Activated CD4-positive, alpha-beta T cell treated with anti-CD3 and anti-CD28 coated beads, Interleukin-10, Interleukin-2, amounts not matched to agents 100 ng/mL and 50 ng/mL, durations not matched to agents 16 hours and 8 hours (primary cell): ENCODE data around the gene DLEC1.
A peak's percentile ranks its signal among the peaks of the same experiment; 100 is the strongest.
"Not testable (repeated sequence)": the region's sequence is repeated elsewhere in the genome, so short reads cannot be mapped to it uniquely, and the experiment has no call there.

Experiments used
- DNase-seq: peaks from one replicate; pipeline ENCODE4 v3.0.0-alpha.2; 2020

DLEC1 gene

GRCh38 chr3:38020342-38020726 lies 18.7 kb upstream of the DLEC1 start:
- no peak for DNase-seq

DNA sequence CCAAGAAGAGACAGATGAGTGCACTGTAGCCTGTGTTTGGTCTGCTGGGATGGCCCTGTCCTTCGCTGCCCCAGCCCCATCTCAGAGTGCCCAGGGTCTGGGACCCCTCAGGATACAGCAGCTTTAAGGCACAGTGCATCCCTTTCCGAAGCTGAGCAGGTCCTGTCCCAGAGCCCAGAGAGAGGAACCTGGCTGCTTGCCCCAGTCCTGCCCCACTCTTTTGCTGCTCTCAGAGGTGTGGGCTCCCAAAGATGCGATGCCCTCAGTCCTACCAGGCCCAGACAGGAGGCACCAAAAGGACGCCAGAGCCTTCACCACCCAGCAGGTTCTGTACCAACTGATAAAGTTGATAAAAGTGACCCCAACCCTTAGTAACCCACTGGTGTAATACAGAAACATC lies 17.8 kb upstream of the DLEC1 start:
- DNase-seq, result no peak

- no peak for DNase-seq
Measured at GRCh38 chr3:38022301-38022700, 16.7 kb upstream of the DLEC1 start.

DNA sequence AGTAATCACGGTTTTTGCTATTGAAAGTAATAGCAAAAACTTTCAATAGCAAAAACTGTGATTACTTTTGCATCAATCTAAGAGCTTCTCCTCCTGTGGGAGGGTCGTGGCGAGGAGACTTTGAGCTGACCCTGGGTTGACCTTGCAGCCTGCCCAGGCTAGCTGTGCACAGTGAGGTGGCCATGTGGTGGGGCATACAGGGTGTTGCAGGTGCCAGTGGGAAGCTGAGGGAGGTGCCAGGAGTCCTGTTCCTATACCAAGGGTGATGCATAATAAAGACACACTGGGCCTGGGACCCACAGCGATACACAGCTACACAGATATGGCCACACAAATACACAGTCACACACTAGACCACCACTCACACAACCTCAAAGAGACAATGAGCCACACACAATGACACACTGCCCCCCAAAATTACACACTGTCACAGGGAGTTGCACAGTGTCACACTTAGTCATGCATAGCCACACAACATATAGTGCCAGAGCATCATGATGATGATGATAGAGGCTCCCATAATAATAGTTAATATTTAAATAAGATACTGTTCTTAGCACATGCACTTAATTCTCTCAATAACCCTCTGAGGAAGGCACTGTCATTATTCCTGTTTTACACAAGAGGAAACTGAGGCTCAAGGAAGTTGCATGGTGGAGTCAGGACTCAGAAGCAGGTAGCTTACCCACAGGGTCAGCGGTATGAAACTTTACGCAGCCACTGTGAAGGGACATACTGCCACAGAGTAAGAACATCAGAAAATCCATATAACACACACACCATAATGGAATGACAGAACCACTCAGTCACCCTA lies 15.9 kb upstream of the DLEC1 start:
- DNase-seq, result no peak

- DNase-seq, result no peak
Measured at GRCh38 chr3:38026856-38027255, 12.2 kb upstream of the DLEC1 start.

DNA sequence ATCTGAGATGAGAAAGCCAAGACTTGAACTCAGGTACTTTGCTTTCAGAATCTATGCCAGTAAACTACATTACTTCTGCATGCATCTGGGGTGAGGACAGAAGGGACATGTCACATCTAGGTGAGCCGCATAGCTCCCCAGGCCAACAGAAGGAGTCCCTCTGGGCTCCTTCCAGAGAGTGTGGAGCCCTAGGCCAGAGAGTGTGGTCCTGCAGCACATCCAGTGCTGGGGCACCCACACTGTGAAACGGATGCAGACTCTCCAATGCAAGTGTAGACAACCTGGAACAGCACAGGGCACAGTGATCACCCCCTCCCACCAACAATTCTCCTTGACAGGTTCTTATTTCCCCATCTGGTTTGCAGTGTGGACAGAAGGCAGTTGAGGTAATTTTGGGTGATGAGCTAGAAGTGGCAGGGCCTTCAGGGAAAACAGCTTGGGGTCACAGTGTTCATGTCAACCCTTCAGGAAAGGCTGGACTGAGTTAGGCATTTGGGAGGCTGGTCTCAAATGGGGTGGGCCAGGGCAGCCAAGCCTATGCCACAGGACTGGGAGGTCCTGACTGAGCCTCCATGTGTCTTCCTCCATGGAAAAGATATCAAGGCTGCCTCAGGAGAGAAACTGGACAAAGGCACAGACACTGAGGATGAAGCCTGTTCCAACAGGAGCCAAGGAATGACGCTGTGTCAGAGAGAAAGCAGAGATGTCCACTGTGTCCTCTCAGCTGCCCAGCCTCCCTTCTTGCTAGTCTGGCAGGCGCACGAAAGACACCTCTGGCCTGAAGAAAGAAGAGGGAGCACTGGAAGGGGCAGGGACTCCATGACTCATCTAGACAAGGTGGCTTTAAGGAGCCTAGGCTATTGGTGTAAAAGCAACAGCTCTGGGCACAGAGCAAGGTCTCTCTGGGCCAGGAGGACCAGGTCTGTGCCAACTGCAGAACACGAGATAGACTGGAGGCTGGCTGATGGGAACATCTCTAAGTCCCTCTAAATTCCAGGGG lies 11.2 kb upstream of the DLEC1 start:
- DNase-seq, result no peak

GRCh38 chr3:38028621-38029361 lies 10.2 kb upstream of the DLEC1 start:
- DNase-seq, result no peak

DNA sequence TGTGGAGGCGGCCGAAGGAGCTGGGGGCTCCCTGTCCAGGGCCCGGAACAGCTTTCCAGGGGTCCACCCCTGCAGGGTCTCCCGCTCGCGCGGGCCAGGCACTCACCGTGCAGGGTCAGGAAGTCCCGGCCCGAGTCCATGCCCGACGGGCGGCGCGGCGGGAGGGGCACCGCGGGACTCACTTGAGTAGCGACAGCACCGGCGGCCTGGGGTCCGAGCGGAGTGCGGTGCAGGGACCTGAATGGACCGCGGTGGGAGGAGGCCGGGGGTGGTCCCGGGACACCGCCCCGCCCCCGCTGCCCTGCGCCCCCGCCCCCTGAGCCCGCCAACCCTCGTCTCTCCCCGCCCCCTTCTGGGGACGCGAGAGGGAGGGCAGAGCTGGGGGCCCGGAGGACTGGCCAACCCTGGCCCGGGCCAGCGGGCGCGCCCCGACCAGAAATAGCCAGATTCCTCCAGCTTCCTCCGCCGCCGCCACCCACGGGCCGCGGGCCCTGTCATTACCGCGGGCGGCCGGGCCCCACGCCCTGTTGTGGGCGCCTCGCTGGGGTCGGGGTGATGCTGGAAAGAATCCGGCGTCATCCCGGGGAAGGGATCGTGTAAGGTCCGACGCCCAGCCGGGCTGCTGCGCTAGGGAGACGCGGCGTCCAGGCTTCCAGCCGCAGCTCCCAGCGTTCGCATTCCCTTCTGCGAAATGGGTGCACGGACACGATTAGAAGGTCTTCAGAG lies 9.4 kb upstream of the DLEC1 start, which contains the start of gene PLCD1:
PLCD1 (minus strand) TSS at position 243 of the 726 bp plus-strand sequence; CDS start at position 140, 103 bp downstream.
- DNase-seq, result peak; percentile 23

DNA sequence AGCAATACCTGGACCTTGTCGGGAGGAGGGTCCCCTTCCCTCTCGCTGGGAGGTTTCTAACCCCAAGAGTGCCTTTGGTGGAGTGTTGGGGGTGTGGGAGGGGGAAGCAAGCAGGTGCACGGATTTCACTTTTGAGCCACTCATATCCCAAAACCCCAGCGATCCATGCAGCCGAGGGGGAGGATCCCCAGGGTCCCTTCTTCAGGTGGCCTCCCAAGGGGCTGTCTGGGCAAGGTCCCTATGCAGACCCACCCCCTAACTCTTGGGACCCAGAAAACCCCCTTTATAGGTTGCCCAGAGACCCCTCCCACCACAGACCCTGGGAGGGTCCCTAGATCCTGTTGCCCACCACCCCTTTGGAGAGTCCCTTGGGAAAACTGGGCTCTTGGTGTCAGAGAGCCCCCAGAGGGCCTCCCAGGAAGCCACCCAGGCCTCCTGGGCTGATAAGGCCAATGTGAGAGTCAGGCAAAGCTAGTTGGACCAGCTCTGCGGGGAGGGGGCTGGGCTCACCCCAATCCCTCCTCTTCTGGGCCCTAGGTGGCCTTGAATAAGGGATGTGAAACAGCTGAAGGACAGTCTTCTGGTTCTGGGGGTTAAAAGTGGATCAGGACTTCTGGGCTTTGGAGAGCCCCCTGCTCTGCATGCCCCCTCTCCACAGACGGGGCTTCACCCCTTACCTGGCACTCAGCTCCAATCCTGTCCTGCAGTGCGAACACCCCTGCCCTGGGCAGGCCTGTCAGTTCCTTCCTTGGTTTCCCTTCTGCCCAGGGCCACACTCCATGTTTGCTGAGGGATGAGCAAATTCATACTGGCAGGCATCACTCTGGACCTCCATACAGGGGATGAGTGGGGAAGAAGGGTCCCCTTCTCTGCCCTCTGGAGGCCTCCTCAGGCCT lies 8.6 kb upstream of the DLEC1 start:
- DNase-seq, result no peak

DNA sequence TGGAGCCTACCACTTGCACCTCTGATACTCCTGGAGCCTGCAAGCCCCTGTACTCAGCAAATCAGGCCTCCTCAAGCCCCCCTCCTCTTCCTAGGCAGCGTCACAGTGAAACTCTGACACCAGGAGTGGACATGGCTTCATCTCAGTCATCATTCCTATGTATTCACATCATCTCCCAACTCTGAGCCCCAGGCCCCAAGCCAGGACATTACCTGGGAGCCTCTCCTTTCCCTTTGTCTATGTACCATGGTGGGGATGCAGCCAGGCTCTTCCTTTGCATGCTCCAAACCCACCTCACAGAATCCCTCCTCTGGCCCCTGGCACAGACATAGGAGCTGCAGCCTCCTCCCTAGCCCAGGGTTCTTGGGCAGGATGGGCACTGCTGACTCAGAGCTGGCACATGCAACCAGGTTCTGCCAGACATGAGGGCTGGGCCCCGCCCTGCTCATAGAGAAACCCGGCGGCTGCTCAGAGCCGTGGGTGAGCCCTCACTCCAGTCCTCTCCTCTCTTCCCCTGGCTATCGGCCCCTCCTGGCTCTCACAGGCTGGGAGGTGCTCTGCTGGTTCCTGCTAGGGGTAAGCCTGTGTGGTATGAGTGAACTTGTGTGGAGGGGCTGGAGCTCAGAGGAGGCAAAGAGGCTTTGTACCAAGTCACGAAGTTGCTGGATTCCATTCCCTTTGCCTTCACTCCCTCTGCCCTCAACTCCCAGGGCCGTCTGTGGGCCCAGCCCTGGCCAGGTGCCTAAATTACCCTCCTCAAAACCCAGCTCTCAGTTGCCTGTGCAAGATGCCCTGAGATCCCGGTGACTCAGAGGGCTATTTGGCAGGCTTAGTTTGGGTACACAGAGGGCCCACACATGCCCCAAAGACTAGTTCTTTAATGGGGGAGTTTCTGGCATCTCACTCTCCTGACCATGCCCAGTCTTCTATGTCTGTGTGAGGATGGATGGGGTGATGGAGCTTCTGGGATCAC lies 7.7 kb upstream of the DLEC1 start:
- peak; percentile 76 for DNase-seq

DNA sequence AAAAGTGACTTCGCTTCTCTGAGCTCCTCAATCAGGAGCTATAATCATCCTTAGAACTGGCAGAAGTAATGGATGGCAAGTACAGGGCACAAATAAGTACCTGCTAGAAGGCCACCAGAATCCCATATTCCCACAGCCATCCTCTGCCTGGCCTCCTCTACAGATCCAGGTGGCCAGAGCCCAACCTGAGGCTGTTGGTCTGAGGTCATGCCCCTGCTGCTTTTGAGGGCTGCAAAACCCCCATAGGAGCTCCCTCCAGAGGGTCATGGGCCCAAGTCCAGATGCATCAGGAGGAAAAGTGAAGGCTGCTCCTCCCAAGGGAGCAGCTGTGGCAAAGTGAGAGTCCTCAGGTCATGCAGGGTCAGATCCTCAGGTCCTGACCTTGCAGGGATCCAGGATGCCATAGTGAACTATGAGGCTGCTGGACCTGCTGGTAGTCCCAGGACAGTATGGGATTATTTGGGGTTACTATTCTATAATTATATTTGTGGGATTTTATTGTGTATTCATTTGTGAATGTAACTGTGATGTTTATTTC lies 6.6 kb upstream of the DLEC1 start:
- DNase-seq, result no peak

- not testable (repeated sequence) for DNase-seq
Measured at GRCh38 chr3:38033586-38033985, 5.4 kb upstream of the DLEC1 start.

- not testable (repeated sequence) for DNase-seq
Measured at GRCh38 chr3:38034335-38034734, 4.7 kb upstream of the DLEC1 start.

GRCh38 chr3:38036286-38036685 lies 2.7 kb upstream of the DLEC1 start:
- DNase-seq, result no peak

DNA sequence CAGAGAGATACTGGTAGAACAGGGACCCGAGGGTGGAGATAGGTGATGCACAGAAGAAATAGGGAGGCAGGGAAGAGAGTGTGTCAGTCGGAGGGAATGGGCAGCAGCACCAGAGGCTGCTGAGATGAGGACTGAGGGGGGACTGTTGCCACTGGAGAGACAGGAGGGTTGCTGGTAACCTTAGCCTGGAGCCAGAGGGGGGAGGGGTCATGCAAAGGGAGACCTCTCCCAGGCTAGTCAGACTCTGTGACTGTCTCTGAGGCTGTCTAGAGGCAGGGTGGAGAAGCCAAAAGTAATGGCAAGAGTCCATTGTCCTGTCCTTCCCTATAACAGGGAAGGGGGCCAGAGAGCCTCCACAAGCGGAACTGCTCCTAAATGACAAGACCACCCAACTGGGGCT lies 2.1 kb upstream of the DLEC1 start:
- DNase-seq, result no peak

DNA sequence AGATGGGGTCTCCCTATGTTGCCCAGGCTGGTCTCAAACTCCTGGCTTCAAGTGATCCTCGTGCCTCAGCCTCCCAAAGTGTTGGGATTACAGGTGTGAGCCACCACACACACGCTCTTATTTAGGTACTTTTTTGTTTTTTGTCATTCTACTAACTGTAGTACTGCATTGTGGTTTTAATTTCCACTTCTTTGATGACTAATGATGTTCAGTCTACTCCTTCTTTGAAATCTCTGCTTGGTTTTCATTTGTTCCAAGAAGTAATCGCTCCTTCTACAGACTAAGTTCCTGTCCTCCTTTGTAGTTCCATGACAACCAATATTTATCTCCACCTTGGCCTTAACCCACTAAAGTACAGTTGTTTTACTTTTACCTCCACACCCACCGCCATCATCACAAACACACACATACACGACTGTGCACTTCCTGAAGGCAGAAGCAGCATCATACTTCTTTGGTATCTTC lies 529 bp upstream of the DLEC1 start:
- DNase-seq, result peak; percentile 74

DNA sequence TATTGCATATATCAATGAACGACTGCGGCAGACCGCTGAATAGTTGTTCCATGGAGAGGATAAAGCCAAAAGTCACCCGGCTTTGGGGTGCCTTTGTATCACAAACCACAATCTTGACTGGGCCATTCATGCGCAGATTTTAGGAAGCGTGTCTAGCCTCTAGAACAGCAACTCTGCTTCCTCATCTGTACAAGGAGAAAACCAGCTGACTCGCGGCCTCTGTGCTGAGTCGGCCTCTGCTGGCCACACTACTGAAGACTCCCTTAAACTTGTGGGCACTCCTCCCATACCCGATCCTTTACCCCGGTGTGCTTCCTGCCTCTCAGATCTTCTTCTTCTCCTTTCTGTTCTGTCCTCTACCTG lies 872 bp downstream of the DLEC1 start:
- DNase-seq, result peak; percentile 55

- DNase-seq, result no peak
Measured at GRCh38 chr3:38040401-38040800, 1.4 kb downstream of the DLEC1 start.

GRCh38 chr3:38043486-38043885 lies 4.5 kb downstream of the DLEC1 start:
- DNase-seq, result no peak

DNA sequence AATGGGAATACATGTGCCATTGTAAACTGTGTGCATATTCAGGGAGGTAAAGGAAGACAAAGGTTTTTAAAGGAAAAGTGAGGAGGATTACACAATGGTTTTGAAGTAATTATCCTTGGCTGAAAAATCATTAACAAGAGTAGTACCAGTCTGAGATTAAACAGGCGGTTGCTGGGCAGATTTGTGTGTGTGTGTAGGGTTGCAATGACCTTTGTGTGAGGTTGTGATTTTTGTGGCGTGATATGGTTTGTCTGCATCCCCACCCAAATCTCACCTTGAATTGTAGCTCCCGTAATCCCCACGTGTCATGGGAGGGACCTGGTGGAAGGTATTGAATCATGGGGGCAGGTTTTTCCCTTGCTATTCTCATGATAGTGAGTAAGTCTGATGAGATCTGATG lies 7.0 kb downstream of the DLEC1 start:
- no peak for DNase-seq
